ENCODE results near the gene PRKN.

GRCh38 chr6:161393292-161393691 is 1334.3 kb downstream of the PRKN start:
- TF ChIP-seq, protein P1, sequence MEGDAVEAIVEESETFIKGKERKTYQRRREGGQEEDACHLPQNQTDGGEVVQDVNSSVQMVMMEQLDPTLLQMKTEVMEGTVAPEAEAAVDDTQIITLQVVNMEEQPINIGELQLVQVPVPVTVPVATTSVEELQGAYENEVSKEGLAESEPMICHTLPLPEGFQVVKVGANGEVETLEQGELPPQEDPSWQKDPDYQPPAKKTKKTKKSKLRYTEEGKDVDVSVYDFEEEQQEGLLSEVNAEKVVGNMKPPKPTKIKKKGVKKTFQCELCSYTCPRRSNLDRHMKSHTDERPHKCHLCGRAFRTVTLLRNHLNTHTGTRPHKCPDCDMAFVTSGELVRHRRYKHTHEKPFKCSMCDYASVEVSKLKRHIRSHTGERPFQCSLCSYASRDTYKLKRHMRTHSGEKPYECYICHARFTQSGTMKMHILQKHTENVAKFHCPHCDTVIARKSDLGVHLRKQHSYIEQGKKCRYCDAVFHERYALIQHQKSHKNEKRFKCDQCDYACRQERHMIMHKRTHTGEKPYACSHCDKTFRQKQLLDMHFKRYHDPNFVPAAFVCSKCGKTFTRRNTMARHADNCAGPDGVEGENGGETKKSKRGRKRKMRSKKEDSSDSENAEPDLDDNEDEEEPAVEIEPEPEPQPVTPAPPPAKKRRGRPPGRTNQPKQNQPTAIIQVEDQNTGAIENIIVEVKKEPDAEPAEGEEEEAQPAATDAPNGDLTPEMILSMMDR (IDR thresholded peaks at IDR 0.05): no peak
- no peak for TF ChIP-seq POLR2AphosphoS5 (IDR thresholded peaks at IDR 0.05)
